Measurements from ENCODE around the gene PXMP4.

PXMP4 gene

GRCh38 chr20:33733654-33734576 is 13.8 kb upstream of the PXMP4 start:
- in situ Hi-C loops (cut with HindIII; ENCODE audit: low sequenced_read_pairs) = no loop called here
- TF ChIP-seq, protein P1, sequence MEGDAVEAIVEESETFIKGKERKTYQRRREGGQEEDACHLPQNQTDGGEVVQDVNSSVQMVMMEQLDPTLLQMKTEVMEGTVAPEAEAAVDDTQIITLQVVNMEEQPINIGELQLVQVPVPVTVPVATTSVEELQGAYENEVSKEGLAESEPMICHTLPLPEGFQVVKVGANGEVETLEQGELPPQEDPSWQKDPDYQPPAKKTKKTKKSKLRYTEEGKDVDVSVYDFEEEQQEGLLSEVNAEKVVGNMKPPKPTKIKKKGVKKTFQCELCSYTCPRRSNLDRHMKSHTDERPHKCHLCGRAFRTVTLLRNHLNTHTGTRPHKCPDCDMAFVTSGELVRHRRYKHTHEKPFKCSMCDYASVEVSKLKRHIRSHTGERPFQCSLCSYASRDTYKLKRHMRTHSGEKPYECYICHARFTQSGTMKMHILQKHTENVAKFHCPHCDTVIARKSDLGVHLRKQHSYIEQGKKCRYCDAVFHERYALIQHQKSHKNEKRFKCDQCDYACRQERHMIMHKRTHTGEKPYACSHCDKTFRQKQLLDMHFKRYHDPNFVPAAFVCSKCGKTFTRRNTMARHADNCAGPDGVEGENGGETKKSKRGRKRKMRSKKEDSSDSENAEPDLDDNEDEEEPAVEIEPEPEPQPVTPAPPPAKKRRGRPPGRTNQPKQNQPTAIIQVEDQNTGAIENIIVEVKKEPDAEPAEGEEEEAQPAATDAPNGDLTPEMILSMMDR (IDR thresholded peaks at IDR 0.05; ENCODE audit: low read depth, low read length, missing control alignments) = no peak
- no peak for DNase-seq (ENCODE audit: low read depth)
- H3K4me3 ChIP-seq (ENCODE audit: low read depth, low read length) = no peak overlapping the region

DNA sequence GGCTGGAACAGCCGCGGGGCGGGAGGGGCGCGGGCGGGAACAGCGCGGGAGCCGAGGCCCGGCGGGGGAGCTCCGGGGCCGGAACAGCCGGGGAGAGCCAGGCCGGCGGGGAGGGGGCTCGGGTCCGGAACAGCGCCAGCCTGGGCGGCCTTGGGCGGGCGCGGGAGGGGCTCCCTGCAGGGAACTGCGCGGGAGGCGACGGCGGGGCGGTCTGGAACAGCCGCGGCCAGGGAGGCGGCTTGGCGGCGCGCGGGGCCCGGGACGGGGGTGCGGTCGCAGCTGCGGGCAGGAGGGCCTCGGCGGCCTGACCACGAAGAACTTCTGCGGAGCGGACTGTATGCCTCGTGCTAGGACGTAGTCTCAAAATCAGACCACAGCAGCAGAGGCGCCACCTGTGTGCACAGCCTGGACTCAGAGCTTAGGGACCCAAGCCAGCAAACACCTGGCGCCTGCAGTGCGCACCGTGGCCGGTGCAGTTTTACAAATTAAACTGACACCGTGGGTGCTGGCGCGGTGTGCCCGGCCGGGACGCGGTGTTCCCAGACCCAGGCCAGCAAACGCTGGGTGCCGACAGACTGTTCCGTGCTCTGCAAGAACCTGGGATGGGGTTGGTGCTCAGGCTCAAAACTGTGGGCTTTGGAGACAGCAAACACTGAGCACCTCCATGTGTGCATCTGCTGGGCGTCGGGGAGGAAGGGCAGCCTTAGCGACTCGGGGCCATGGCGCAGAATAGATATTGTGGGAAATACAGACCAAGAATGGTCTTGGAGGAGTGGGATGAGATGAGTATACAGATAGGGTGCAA is 12.3 kb upstream of the PXMP4 start:
- TF ChIP-seq, protein P1 (IDR thresholded peaks at IDR 0.05; ENCODE audit: low read depth, low read length, missing control alignments) = no peak
- H3K4me3 ChIP-seq (ENCODE audit: low read depth, low read length) = peak overlapping the region; percentile 41
- DNase-seq (ENCODE audit: low read depth) = peak; percentile 13
- in situ Hi-C loops (cut with HindIII; ENCODE audit: low sequenced_read_pairs) = no loop called here

GRCh38 chr20:33731693-33732165 is 11.6 kb upstream of the PXMP4 start, which contains the start of gene ZNF341:
TSS of gene ZNF341 (plus strand) at chr20:33731996. CDS start at chr20:33732022, 26 bp downstream.
- H3K4me3 ChIP-seq (ENCODE audit: low read depth, low read length) = peak within 1 kb of the TSS; percentile 48
- peak; percentile 45 for DNase-seq (ENCODE audit: low read depth)
- TF ChIP-seq, protein P1 (IDR thresholded peaks at IDR 0.05; ENCODE audit: low read depth, low read length, missing control alignments) = peak; percentile 78
- in situ Hi-C loops (cut with HindIII; ENCODE audit: low sequenced_read_pairs) = no loop called here

DNA sequence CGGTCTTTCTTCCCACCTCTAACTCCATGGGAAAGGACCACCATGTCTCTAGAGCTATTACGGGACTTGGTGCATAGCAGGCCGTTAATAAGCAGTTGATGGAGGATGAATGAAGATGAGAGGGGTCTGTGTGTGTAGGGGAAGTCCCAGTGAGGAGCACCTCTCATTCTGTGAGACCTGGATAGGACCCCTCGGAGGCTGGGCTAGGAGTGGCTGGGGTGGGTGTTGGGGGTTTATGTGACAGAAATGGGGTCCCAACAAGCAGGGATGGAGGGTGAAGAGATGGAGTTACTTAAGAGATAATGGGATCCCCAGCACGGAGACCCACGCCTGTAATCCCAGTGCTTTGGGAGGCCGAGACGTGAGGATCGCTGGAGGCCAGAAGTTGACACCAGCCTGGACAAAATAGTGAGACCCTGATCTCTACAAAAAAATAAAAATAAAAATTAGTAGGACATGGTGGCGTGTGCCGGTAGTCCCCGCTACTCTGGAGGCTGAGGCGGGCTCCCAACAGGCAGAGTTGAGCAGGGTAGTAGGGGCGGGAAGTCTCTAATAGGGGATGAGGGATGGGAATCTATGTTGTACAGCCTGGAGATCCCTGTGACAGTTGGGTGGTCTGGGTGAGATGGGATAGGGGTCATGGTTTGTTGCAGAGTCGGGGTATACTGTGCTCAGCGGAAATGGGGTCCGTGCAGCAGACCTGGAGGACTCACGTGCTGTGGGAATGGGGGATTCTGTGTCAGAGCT is 11.0 kb upstream of the PXMP4 start:
- peak overlapping the region; percentile 48 for H3K4me3 ChIP-seq (ENCODE audit: low read depth, low read length)
- DNase-seq (ENCODE audit: low read depth) = no peak
- in situ Hi-C loops (cut with HindIII; ENCODE audit: low sequenced_read_pairs) = no loop called here
- TF ChIP-seq, protein P1 (IDR thresholded peaks at IDR 0.05; ENCODE audit: low read depth, low read length, missing control alignments) = no peak

DNA sequence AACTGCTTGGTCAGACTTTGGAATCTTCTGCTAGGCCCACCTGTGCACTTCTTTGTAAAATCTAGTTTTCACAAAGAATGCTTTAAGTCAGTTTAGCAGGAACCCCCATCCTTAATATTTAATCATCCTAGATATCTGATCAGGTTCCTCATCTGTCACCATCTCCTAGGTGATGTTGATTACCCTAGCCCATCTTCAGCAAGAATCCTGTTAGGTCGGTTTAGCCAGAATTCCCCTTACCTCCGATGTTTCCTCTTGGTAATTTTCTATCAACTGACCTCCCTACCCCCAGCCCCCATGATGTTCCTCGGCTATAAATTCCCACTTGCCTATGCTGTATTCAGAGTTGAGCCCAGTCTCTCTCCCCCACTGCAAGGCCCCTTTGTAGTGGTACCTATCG is 9.0 kb upstream of the PXMP4 start:
- no peak overlapping the region for H3K4me3 ChIP-seq (ENCODE audit: low read depth, low read length)
- TF ChIP-seq, protein P1 (IDR thresholded peaks at IDR 0.05; ENCODE audit: low read depth, low read length, missing control alignments) = no peak
- in situ Hi-C loops (cut with HindIII; ENCODE audit: low sequenced_read_pairs) = no loop called here
- DNase-seq (ENCODE audit: low read depth) = no peak

DNA sequence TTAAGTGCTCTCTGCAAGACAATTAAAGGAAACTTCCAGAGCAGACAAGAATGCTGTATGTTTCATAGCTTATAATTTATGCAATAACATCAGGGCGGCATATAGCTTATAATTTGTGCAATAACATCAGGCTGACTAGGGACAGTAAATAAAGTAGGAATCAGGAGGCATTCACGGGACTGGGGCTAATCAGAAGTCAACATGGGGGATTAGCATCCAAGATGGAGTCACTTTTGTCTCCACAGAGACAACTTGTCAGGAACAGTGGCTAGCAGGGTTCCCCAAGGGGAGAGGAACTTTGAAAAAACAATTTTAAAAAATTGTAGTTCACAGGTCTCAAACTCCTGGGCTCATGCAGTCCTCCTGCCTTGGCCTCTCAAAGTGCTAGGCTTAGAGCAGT is 8.4 kb upstream of the PXMP4 start:
- no peak overlapping the region for H3K4me3 ChIP-seq (ENCODE audit: low read depth, low read length)
- TF ChIP-seq, protein P1 (IDR thresholded peaks at IDR 0.05; ENCODE audit: low read depth, low read length, missing control alignments) = no peak
- DNase-seq (ENCODE audit: low read depth) = no peak
- in situ Hi-C loops (cut with HindIII; ENCODE audit: low sequenced_read_pairs) = no loop called here

Measured in astrocyte of the cerebellum (primary cell).